Sciatic nerve (tissue), 2 donors: ENCODE data around the gene ASB3. TPM values are rescaled to one million over a fixed set of nuclear protein-coding genes. Genes with fewer than 3 reads are reported as not detected.
"Not testable (repeated sequence)": the region's sequence is repeated elsewhere in the genome, so short reads cannot be mapped to it uniquely, and the experiment has no call there.

Source experiments
- ATAC-seq: fragments of 200-7000 bp; cut with Tn5 transposase; one replicate; pipeline ENCODE4 v1.9.1; 2020; ENCODE audit warnings: mild to moderate bottlenecking, moderate library complexity
- DNase-seq: peaks from one replicate; pipeline ENCODE4 v3.0.0-alpha.2; 2020; ENCODE audit warnings: low spot score
- intact Hi-C: fragments of 100-400 bp; cut with DNase I; formaldehyde crosslinking; loops from one replicate; pipeline ENCODE4 v1.14.2; 2022
- total RNA-seq: library from RNA; stranded (reverse); fragmentation: NEBNext Ultra II Directional; extraction: Animal tissue kit (Norgen Biotek cat#: 25700); gene quantifications from one replicate; pipeline ENCODE4 v1.2.1, GENCODE V29; 2021
- donor health status: DM: no; HTN: no; CAD: no.
- donor health status: DM: no; HTN: no; CAD: no.

The ASB3 gene
- total RNA-seq, 1 donor from 2014 or later = 30.0 TPM

DNA sequence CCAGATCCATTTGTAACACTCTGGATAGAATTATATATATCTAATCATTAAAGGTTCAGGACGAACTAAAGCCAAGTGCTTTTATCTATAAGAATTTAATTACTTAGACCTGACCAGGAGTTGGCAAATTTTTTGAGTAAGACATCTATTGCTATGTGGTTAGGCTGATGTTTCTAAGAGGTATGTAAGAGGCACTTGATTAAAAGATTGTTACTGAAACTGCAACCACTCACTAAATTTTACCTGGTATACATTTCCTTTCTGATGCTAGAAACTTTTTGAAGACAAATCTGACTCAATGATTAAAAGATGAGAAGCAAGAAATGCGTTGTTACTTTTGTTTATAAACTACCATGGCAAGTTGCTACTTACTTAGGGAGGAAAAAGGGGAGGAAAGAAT is 95.9 kb downstream of the ASB3 start:
- no peak for DNase-seq
- intact Hi-C loops = no loop called here
- no peak for ATAC-seq

DNA sequence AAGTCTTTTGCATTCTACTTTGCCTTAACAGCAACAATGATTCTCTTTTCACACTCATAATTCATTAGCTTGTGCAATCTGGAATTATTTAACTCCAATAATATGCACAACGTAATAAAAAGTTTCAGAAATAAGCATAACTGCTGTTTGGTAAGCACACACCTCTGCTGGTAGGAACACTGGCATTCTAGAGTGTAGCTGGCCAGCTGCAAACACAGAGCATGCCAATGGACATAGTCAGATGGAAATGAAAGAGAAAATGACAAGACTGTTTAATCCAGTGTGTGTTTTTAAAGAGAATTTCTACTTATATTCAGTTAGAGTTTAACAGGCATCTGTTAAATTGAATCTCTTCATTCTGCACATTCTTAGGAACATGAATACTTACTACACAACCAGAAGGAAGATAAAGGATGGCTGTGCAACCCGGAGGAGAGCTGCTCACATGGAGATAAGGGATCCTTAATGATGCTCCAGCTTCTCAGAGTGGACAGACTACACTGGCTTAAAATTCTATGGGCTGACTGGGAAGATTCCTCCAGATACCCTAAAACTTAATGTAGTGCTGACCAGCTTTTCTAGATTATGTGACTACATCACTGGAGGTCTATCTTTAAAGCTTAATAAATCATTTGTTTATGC is 113.8 kb downstream of the ASB3 start:
- no peak for DNase-seq
- no peak for ATAC-seq
- intact Hi-C loops = no loop called here

DNA sequence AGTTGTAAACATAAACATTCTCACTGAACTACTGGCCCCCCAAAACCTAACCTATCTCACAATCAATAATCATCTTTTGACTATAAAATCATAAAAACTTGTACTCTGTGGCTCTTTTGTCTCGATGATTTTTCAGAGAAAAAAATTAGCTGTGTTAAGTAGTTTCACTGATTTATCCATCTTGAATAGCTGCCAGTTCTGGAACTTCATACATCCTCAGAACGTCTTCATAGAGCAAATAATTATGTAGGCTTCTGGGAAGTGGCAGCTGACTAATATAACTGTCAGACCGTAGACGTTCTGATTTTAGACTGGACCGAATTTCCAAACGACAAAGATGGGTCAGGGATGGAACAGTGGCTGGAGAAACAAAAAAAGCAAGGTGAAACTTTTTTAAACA is 116.4 kb downstream of the ASB3 start:
- ATAC-seq (no peak), DNase-seq (no peak)
- intact Hi-C loops = no loop called here

- intact Hi-C loops = no loop called here
- no peak for DNase-seq
- no peak for ATAC-seq
These were observed 118.1 kb downstream of the ASB3 start for GRCh38 chr2:53668624-53669026.

DNA sequence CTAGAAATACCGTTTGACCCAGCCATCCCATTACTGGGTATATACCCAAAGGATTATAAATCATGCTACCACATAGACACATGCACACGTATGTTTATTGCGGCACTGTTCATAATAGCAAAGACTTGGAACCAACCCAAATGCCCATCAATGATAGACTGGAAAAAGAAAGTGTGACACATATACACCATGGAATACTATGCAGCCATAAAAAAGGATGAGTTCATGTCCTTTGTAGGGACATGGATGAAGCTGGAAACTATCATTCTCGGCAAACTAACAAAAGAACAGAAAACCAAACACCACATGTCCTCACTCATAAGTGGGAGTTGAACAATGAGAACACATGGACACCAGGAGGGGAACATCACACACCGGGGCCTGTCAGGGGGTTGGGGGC is 119.6 kb downstream of the ASB3 start:
- ATAC-seq, DNase-seq, intact Hi-C loops: not testable (repeated sequence)

GRCh38 chr2:53660886-53661285 is 125.9 kb downstream of the ASB3 start:
- ATAC-seq (no peak), DNase-seq (no peak)
- intact Hi-C loops = no loop called here

GRCh38 chr2:53658474-53658873 is 128.3 kb downstream of the ASB3 start:
- intact Hi-C loops, ATAC-seq, DNase-seq: not testable (repeated sequence)

GRCh38 chr2:53655256-53655655 is 131.5 kb downstream of the ASB3 start:
- DNase-seq = no peak
- ATAC-seq = no peak
- intact Hi-C loops = no loop called here

- ATAC-seq = no peak
These were observed 132.4 kb downstream of the ASB3 start for GRCh38 chr2:53654396-53654795.

GRCh38 chr2:53652131-53652530 is 134.6 kb downstream of the ASB3 start:
- ATAC-seq = no peak

More at GRCh38 chr2:53654396-53654795, 132.4 kb downstream of the ASB3 start:
- intact Hi-C loops = no loop called here
- DNase-seq = no peak

GRCh38 chr2:53646788-53647187 is 140.0 kb downstream of the ASB3 start:
- DNase-seq (no peak), ATAC-seq (no peak)
- intact Hi-C loops = no loop called here

More at GRCh38 chr2:53652131-53652530, 134.6 kb downstream of the ASB3 start:
- no peak for DNase-seq
- intact Hi-C loops = no loop called here

DNA sequence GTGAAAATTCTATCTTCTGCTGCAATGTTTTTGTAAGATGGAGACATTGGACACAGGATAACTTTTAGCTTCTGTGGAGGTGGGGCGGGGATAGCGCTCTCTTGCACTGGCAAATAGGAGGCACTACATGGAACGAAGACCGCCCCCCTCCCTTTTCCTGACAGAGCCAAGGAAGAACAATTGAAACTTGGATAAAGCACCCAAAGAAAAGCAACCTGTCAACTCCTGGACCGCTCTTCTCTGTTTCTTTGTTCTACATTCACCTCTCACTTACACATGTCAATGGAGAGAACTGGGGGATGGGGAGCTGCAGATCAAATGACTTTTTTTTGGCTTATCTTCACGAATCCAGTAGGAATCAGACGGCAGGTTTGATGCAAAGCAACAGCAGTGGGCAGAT is 145.5 kb downstream of the ASB3 start:
- no peak for ATAC-seq
- no peak for DNase-seq
- intact Hi-C loops = no loop called here

- DNase-seq = no peak
- intact Hi-C loops = no loop called here
- ATAC-seq = no peak
These were observed 146.3 kb downstream of the ASB3 start for GRCh38 chr2:53640466-53640865.

GRCh38 chr2:53636596-53636995 is 150.2 kb downstream of the ASB3 start:
- no peak for DNase-seq
- intact Hi-C loops = no loop called here
- ATAC-seq = no peak

GRCh38 chr2:53636109-53636508 is 150.6 kb downstream of the ASB3 start:
- DNase-seq (no peak), ATAC-seq (no peak)
- intact Hi-C loops = no loop called here

- intact Hi-C loops = no loop called here
- no peak for ATAC-seq
- DNase-seq = no peak
These were observed 151.1 kb downstream of the ASB3 start for GRCh38 chr2:53635694-53636093.

GRCh38 chr2:53633441-53633840 is 153.3 kb downstream of the ASB3 start:
- intact Hi-C loops = no loop called here
- ATAC-seq (no peak), DNase-seq (no peak)

DNA sequence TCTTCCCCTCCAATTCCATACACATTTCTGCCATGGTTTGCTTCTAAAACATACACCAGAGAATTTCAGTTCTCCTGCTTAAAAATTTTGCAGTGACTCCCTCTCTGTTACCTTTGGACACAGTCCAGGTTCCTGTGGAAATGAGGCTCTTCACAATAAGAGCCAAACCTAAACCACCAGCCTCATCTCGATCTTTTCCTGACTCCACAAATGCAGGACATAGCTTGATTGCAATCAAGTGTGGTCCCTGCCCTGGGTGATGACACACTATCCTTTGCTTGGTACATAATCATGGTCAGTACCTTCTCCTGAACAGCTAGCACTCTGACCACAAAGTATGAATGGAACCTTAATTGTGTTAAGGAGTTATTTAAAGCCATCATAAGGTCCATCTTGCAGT is 154.0 kb downstream of the ASB3 start:
- ATAC-seq (peak; percentile 32), DNase-seq (no peak)
- intact Hi-C loops = no loop called here

GRCh38 chr2:53632126-53632460 is 154.7 kb downstream of the ASB3 start:
- intact Hi-C loops = no loop called here
- DNase-seq (no peak), ATAC-seq (no peak)

DNA sequence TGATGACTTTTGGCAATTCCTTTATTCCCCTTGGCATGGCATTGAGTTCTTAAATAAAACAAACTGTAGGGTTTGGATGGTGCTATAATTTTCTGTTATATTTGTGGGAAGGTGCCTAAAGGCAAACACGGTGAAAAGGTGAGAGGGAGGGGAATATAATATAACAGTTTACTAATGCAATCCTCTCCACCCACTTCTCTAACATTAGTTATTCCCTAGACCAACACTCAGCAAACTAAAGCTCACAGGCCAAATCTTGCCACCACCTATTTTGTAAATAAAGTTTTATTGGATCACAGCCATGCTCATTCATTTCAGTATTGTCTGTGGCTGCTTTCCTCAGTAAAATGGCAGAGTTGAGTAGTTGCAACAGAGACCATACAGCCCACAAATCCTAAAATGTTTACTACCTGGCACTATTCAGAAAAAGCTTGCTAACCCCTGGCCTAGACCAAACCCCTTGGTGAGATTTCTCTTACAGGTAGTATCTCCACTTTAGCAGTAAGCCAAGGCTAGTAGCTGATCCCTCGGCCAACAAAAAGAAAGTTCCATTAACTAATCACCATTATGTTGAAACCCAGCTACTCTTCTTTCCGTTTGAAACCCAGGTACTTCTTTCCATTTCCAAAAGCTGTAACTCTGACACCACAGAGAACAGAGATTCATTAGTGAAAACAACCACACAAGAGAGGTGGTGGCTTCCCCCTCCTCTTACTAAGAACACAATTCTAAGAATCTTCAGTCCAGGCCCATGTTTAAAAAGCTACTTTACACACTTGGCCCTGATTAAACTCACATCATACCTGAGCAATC is 155.2 kb downstream of the ASB3 start:
- ATAC-seq (no peak), DNase-seq (no peak)

More for the DNA sequence above, 155.2 kb downstream of the ASB3 start:
- intact Hi-C loops = no loop called here
